CD4-positive, alpha-beta T cell treated with Interleukin-17A for 4 hours (primary cell): ENCODE results near the gene SNN.

Experiments
- DNase-seq: peaks from one replicate; pipeline ENCODE4 v3.0.0-alpha.2; 2020; ENCODE audit warnings: mixed read lengths

The SNN gene

GRCh38 chr16:11667824-11668622, at the start of gene SNN:
Gene SNN, plus strand, starts transcription at chr16:11668455. Its CDS starts 7,605 bp downstream, at chr16:11676060.
- DNase-seq: peak; percentile 94

- DNase-seq: peak; percentile 59
Observed at GRCh38 chr16:11619327-11619851, 48.9 kb upstream of the SNN start.

GRCh38 chr16:11620243-11621003, 47.8 kb upstream of the SNN start:
- no peak for DNase-seq

- peak; percentile 45 for DNase-seq
Observed at GRCh38 chr16:11621539-11621919, 46.7 kb upstream of the SNN start.

- DNase-seq: peak; percentile 83
Observed at GRCh38 chr16:11621920-11622651, 46.2 kb upstream of the SNN start.

- DNase-seq: no peak
Observed at GRCh38 chr16:11624205-11624604, 44.0 kb upstream of the SNN start.

- no peak for DNase-seq
Observed at GRCh38 chr16:11624636-11625607, 43.3 kb upstream of the SNN start.

GRCh38 chr16:11625769-11626168, 42.5 kb upstream of the SNN start:
- no peak for DNase-seq

GRCh38 chr16:11626657-11627291, 41.5 kb upstream of the SNN start:
- DNase-seq: no peak

GRCh38 chr16:11627292-11627663, 41.0 kb upstream of the SNN start:
- DNase-seq: no peak

- DNase-seq: no peak
Observed at GRCh38 chr16:11627822-11628457, 40.3 kb upstream of the SNN start.

GRCh38 chr16:11629071-11630030, 38.9 kb upstream of the SNN start:
- peak; percentile 25 for DNase-seq

- DNase-seq: peak; percentile 22
Observed at GRCh38 chr16:11630046-11630767, 38.0 kb upstream of the SNN start.

GRCh38 chr16:11630768-11631056, 37.5 kb upstream of the SNN start:
- no peak for DNase-seq

GRCh38 chr16:11631214-11631613, 37.0 kb upstream of the SNN start:
- no peak for DNase-seq

- no peak for DNase-seq
Observed at GRCh38 chr16:11632455-11632939, 35.8 kb upstream of the SNN start.

- DNase-seq: no peak
Observed at GRCh38 chr16:11633113-11633512, 35.1 kb upstream of the SNN start.

GRCh38 chr16:11634312-11634711, 33.9 kb upstream of the SNN start:
- no peak for DNase-seq

GRCh38 chr16:11635113-11635652, 33.1 kb upstream of the SNN start:
- no peak for DNase-seq
